NCI-H1048 (cell line): ENCODE measurements around the gene KRTAP5-4.
"Not testable (repeated sequence)": the region's sequence is repeated elsewhere in the genome, so short reads cannot be mapped to it uniquely, and the experiment has no call there.

ENCODE experiments used
- DNase-seq: peaks from one replicate; lab custom pipeline; 2025; lab: John Stamatoyannopoulos, UW

KRTAP5-4 gene

GRCh38 chr11:1600626-1601025 is 21.3 kb downstream of the KRTAP5-4 start:
- no peak for DNase-seq

DNA sequence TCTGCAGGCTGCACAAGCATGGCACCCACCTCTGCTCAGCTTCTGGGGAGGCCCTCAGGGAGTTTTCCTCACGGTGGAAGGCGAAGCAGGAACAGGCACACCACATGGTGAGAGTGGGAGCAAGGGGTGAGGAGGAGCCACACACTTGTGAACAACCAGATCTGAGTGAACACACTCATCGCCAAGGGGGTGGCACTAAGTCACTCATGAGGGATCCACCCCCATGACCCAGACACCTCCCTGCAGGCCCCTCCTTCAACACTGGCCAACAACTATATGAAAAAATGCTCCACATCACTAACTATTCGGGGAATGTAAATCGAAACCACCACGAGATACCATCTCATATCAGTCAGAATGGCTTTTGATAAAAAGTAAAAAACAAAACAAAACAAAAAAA is 23.1 kb downstream of the KRTAP5-4 start:
- no peak for DNase-seq

DNA sequence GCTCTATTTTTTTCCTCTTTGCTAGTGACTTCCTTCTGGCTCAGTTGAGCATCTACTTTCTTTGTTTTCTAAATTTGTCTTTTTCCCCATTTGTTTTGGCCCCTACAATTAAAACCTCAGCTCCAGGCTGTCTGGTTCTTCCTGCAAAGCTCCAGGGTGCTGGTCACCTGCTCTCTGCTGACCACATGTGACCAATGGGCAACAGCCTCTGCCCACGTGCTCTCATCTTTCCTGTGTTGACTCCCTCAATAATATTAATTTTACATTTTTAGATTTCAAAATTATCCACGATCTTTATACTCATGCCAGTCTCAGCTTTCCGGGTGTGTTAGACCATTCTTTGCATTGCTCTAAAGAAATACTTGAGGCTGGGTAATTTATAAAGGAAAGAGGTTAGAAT is 23.5 kb downstream of the KRTAP5-4 start:
- not testable (repeated sequence) for DNase-seq

GRCh38 chr11:1597994-1598380 is 24.0 kb downstream of the KRTAP5-4 start, which contains the start of gene KRTAP5-2:
Gene KRTAP5-2 (minus strand): TSS chr11:1598294. CDS start chr11:1598250, 44 bp downstream.
- no peak for DNase-seq

- no peak for DNase-seq
These were observed 24.5 kb downstream of the KRTAP5-4 start for GRCh38 chr11:1597331-1597993.

- not testable (repeated sequence) for DNase-seq
These were observed 25.3 kb downstream of the KRTAP5-4 start for GRCh38 chr11:1596576-1597121.

DNA sequence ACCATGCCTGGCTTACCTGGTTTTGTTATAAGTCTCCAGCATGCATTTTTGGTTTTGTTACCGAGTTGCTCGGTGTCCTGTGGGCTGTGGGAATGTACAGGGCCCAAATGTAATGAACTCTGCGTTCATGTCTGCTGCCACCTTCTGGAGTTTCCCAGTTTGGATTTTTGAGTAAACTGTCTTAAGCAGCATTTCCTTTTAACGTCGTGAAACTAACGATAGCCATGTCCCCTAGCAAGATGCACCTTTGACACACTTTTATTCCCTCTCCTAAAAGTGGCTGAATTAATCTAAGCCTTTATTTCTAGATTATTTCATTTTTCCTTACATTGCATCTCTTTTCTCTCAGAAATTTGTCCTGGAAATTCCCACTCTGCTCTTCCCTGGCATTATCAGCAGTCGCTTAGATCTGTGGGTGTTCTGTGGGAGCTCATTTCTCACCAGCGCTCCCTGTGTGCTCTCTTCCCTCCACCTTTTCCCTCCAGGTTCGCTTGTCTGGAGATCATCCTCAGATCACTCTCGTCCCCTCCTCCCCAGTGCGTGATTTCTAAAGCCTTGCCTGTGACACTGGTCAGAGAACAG is 25.9 kb downstream of the KRTAP5-4 start:
- DNase-seq, result not testable (repeated sequence)

DNA sequence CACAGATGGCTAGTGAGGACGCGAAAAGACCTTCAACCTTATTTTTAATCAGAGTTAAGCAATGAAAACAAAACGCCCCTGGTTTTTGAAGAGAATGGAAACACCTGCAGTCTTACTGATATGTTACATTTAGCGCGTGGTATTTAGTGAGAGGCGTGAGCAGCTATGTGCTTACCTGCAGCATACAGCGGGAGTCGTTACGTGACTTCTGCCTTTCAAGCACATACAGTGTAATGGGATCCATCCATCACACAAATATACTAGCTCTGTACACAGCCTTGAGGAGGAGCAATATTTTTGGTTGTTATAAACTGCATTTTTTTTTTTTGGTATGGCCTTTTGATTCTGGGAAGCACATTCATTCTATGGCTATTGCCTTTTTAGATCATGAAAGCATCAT is 29.3 kb downstream of the KRTAP5-4 start:
- DNase-seq, result no peak

DNA sequence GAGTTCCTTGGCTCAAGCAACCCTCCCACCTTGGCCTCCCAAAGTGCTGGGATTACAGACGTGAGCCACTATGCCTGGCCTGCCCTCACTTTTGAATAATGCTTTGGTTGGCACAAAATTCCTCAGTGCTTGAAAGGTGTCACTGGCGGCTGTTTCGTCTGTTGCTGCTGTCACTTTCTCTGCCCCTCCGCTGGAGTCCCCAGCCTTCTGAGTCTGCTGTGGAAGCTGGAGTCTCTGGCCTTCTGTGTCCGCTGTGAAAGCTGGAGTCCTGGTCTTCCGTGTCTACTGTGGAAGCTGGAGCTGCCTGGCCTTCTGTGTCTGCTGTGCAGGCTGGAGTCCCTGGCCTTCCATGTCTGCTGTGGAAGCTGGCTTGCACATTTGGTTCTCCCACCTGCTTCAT is 31.9 kb downstream of the KRTAP5-4 start:
- no peak for DNase-seq

- not testable (repeated sequence) for DNase-seq
These were observed 32.6 kb downstream of the KRTAP5-4 start for GRCh38 chr11:1589191-1589963.

DNA sequence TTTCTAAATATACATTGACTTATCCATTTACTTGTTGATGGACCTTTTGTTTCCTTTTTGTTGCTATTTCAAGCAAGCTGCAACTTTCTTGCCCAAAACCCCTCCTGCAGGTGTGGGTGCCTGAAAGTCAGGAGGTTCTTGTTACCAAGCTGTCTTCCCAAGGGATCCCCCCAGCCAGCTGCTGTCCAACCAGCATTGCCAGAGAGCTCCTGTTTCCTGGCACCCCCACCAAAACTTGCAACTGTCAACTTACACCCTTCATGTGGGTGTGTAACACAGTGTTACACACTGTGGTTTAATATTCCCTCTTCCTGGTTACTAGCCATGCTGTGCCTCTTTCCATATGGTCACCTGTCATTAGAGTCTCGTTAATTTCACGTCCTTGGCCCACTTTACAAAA is 35.2 kb downstream of the KRTAP5-4 start:
- no peak for DNase-seq

DNA sequence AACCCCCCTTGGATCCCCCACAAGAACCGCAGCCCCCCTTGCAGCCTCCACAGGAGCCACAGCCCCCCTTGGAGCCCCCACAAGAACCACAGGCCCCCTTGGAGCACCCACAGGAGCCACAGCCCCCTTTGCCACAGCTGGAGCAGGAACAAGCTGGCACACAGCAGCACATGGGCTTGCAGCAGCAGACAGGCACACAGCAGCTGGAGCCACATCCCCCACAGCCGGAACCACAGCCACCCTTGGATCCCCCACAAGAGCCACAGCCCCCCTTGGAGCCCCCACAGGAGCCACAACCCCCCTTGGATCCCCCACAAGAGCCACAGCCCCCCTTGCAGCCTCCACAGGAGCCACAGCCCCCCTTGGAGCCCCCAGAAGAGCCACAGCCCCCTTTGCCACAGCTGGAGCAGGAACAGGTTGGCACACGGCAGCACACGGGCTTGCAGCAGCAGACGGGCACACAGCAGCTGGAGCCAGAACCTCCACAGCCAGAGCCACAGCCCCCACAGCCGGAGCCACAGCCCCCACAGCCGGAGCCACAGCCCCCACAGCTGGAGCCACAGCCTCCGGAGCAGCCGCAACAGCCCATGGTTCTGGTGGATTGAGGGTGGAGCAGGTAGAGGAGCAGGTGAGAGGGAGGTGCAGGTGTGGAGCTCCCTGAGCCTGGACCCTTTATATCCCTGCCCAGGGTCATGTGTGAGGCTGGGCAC is 37.1 kb downstream of the KRTAP5-4 start, which contains the start of gene KRTAP5-1:
Gene KRTAP5-1, minus strand, starts transcription at position 623 of the 710 bp plus-strand sequence. Its CDS starts 34 bp downstream, at position 589.
- DNase-seq, result not testable (repeated sequence)

DNA sequence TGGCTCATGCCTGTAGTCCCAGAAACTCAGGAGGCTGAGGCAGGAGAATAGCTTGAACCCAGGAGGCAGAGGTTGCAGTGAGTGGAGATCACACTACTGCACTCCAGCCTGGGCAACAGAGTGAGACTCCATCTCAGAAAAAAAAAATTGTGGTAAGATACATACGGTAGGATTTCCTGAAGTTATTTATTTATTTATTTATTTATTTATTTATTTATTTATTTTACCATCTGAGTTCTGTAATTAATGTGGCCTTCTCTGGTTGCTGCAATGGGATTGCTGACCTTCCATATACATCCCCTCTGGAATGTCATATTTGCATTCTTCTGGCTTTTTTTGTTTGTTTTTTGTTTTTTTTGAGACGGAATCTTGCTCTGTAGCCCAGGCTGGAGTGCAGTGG is 39.0 kb downstream of the KRTAP5-4 start:
- not testable (repeated sequence) for DNase-seq

- no peak for DNase-seq
These were observed 40.0 kb downstream of the KRTAP5-4 start for GRCh38 chr11:1581976-1582375.

GRCh38 chr11:1576825-1577224 is 45.1 kb downstream of the KRTAP5-4 start:
- no peak for DNase-seq

DNA sequence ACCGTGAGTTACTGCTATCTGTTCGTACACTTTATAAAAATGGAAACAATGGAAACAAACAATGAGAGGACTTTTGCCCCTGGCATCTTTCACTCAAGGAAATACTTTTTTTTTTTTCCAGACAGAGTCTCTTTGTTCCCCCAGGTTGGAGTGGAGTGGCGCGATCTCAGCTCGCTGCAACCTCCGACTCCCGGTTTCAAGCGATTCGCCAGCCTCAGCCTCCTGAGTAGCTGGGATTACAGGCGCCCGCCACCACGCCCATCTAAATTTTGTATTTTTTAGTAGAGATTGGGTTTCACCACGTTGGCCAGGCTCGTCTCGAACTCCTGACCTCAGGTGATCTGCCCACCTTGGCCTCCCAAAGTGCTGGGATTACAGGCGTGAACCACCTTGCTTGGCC is 46.2 kb downstream of the KRTAP5-4 start:
- DNase-seq, result not testable (repeated sequence)

GRCh38 chr11:1574933-1575242 is 47.0 kb downstream of the KRTAP5-4 start:
- DNase-seq, result no peak

DNA sequence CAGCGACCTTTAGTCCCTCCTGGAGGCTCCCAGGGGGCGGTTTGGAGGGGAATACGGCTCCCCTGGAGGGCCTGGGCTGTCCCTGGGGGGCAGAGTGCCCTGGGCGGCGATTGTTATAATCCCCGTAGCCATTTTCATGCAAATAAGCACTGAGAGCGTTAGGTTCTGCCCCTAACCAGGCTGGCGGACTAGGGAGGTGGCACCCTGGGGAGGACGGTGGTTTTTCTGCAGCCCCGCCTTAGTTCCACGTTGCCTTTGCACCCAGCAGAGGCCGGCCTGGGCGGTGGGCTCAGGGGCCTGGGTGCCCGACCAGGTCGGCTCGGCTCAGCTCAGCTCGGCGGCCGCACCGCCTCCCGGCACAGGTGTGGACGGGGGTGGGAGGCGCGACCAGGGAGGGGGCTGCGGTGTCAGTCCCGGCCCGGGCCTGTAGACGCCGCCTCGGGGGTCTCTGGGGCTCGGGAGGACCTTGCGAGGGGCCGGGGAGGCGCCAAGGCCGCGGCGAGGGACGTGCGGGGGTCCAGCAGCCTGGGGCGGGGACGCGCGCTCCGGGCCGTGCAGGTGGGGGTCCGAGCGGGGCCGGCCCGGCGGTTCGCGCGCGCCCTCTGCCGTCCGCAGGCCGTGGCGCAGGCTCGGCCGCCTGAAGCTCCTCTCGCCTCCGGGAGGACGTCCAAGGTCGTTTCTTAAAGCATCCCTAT is 47.6 kb downstream of the KRTAP5-4 start:
- DNase-seq, result no peak

DNA sequence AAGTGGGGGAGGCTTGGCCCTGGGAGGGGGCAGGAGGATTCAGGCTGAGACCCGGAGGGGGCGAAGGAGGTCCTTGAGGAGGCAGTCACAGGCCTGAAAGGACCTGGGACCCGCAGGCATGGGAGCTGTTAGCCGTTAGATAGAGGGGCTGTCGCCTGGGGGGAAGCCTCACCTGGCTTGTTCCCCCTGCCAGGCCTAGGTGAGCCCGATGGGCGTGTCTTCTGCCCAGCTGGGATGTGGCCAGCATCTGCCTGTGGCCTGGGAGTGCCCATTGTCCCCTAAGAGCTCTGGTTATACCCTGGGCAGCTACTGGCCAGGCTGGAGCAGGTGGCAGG is 48.1 kb downstream of the KRTAP5-4 start:
- DNase-seq, result no peak

DNA sequence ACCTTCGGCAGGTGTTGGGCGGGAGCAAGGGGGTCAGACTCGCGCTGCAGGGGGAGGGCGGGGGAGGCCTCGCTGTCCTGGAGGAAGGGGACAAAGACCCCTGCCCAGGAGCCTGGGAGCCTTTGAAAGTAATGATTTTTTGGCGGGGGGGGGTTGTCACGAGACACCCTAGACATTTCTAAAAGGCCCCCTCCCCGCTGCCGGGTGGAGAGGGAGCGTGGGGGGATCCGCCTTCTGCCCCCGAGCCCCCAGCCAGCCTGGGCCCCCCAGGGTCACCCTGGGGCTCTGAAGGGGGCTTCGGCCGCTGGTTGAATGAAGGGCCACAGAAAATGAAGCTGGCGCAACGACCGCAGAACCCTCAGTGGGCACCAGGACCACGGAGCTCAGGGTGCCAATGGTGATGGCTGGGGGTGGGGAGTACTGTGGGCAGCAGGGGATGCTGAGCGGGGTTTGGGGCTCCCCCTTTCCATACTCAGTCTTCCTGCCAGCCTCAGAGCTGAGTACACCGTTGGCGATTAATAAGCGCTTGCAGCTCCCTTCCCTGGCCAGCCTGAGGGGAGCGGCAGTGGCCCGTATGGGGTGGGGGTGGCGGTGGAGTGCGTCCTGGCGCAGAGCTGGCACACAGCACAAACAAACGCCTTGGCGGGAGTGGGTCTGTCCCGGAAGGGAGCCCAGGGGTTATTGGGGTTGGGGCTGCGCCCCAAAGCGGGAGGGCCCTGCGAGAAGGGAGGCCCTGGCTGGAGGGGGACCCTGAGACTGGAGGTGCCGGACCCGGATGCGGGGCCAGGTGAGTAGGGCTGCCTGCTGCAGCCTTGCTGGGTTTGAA is 48.6 kb downstream of the KRTAP5-4 start:
- DNase-seq, result no peak
